SHP77 (cell line): ENCODE results near the gene KLK1.

Experiments used
- DNase-seq, 2 experiments: peaks; one replicate each; lab custom pipeline; 2025; lab: John Stamatoyannopoulos, UW

Gene KLK1

GRCh38 chr19:50835785-50836542, 12.4 kb upstream of the KLK1 start:
- DNase-seq: peak; percentile 86 to 88

- no peak for DNase-seq
Observed at GRCh38 chr19:50835103-50835784, 11.7 kb upstream of the KLK1 start.

GRCh38 chr19:50833802-50834167, 10.2 kb upstream of the KLK1 start:
- DNase-seq: no peak

- no peak for DNase-seq
Observed at GRCh38 chr19:50833117-50833801, 9.7 kb upstream of the KLK1 start, which contains the start of gene KLK15. TSS of gene KLK15 (minus strand) at chr19:50833574. CDS start at chr19:50831492, 2,082 bp downstream.

- DNase-seq: no peak
Observed at GRCh38 chr19:50832666-50833065, 9.1 kb upstream of the KLK1 start.

- no peak for DNase-seq
Observed at GRCh38 chr19:50831026-50831396, 7.4 kb upstream of the KLK1 start.

- no peak for DNase-seq
Observed at GRCh38 chr19:50830266-50831025, 6.9 kb upstream of the KLK1 start.

GRCh38 chr19:50829801-50830200, 6.2 kb upstream of the KLK1 start:
- DNase-seq: no peak

- no peak for DNase-seq
Observed at GRCh38 chr19:50827476-50827875, 3.9 kb upstream of the KLK1 start.

- DNase-seq: no peak
Observed at GRCh38 chr19:50826492-50827240, 3.1 kb upstream of the KLK1 start.

GRCh38 chr19:50822661-50823208, 852 bp downstream of the KLK1 start:
- no peak for DNase-seq

GRCh38 chr19:50821622-50822021, 2.0 kb downstream of the KLK1 start:
- no peak for DNase-seq

- no peak for DNase-seq
Observed at GRCh38 chr19:50821248-50821612, 2.4 kb downstream of the KLK1 start.

GRCh38 chr19:50820549-50821247, 2.9 kb downstream of the KLK1 start:
- peak in 1 of 2 experiments; percentile 20 for DNase-seq

- DNase-seq: no peak
Observed at GRCh38 chr19:50820086-50820485, 3.5 kb downstream of the KLK1 start.

- DNase-seq: no peak
Observed at GRCh38 chr19:50819636-50820035, 4.0 kb downstream of the KLK1 start.

- peak; percentile 58 to 79 for DNase-seq
Observed at GRCh38 chr19:50818859-50819472, 4.6 kb downstream of the KLK1 start.

- DNase-seq: peak in 1 of 2 experiments; percentile 66
Observed at GRCh38 chr19:50817941-50818858, 5.4 kb downstream of the KLK1 start.

GRCh38 chr19:50815439-50815838, 8.1 kb downstream of the KLK1 start:
- no peak for DNase-seq
